ENCODE measurements around the gene GOLGA8J.

- TF ChIP-seq POLR2AphosphoS5 (IDR thresholded peaks at IDR 0.05; ENCODE audit: low read depth, low read length) (no peak), EGR1 (IDR thresholded peaks at IDR 0.05; ENCODE audit: low read depth) (no peak)
Observed at GRCh38 chr15:30055604-30056003, 27.2 kb upstream of the GOLGA8J start.

Measured in HCT116 (cell line).